HL-60 (cell line): ENCODE data around the gene CCDC138.

ENCODE experiments used
- CTCF ChIP-seq: IDR thresholded peaks from one replicate; pipeline ENCODE4 v1.5.1; 2011; ENCODE audit warnings: low read length, control low read depth, inconsistent platforms; ENCODE audit not compliant: insufficient read depth
- POLR2AphosphoS5 ChIP-seq: IDR thresholded peaks from 2 replicates; pipeline ENCODE4 v1.6.1; 2012; ENCODE audit warnings: low read depth
- REST ChIP-seq: IDR thresholded peaks from 2 replicates; pipeline ENCODE4 v1.6.1; 2012; ENCODE audit warnings: low read depth; ENCODE audit not compliant: insufficient replicate concordance
- SPI1 ChIP-seq: IDR thresholded peaks from 2 replicates; pipeline ENCODE4 v1.6.1; 2012; ENCODE audit warnings: low read depth, mild to moderate bottlenecking, borderline replicate concordance

GRCh38 chr2:108778857-108779256 is 7.7 kb upstream of the CCDC138 start:
- TF ChIP-seq CTCF = no peak
- TF ChIP-seq SPI1 = no peak
- no peak for TF ChIP-seq REST
- no peak for TF ChIP-seq POLR2AphosphoS5
